ENCODE data around the gene RBPJL. TPM values are rescaled to one million over a fixed set of nuclear protein-coding genes. Genes with fewer than 3 reads are reported as not detected.

RBPJL gene, protein sequence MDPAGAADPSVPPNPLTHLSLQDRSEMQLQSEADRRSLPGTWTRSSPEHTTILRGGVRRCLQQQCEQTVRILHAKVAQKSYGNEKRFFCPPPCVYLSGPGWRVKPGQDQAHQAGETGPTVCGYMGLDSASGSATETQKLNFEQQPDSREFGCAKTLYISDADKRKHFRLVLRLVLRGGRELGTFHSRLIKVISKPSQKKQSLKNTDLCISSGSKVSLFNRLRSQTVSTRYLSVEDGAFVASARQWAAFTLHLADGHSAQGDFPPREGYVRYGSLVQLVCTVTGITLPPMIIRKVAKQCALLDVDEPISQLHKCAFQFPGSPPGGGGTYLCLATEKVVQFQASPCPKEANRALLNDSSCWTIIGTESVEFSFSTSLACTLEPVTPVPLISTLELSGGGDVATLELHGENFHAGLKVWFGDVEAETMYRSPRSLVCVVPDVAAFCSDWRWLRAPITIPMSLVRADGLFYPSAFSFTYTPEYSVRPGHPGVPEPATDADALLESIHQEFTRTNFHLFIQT
- total RNA-seq (2022; extraction: Qiagen RNA extraction; ENCODE audit: low read depth): not detected in 5 replicates

GRCh38 chr20:45306431-45306982, at the start of gene RBPJL:
Gene RBPJL, plus strand, starts transcription at chr20:45306840. Its CDS starts 83 bp downstream, at chr20:45306923.

DNA sequence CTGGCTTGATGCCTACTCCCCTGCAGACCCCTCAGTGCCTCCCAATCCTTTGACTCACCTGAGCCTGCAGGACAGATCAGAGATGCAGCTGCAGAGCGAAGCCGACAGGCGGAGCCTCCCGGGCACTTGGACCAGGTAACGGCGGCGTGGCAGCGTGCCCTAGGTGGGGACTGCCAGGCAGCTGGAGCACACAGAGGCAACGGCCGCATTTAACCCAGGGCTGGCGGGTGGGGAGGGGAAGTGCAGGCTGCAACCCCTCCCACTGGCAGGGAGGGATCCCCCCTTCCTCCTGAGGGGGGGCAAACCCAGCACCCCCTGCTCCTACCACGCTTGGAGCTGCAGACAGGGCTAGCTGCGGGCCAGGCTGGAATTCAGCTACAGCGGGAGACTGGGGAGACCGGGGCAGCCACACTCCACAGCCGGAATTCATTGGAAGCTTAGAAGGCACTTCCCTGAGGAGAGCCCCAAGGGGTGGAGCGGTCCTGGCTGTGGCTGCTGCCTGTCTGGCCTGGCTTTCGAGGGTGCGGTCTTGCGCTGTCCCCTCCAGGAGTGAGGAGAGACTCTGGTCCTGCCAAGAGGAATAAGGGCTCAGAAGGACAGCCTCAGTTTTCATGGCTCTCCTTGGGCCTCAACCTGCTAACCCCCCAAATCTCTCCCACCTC, 1.6 kb downstream of the RBPJL start, which contains the start of gene MATN4:
Gene MATN4 (minus strand): TSS at position 183 of the 662 bp plus-strand sequence. CDS start 2,717 bp downstream, outside the sequence.

DNA sequence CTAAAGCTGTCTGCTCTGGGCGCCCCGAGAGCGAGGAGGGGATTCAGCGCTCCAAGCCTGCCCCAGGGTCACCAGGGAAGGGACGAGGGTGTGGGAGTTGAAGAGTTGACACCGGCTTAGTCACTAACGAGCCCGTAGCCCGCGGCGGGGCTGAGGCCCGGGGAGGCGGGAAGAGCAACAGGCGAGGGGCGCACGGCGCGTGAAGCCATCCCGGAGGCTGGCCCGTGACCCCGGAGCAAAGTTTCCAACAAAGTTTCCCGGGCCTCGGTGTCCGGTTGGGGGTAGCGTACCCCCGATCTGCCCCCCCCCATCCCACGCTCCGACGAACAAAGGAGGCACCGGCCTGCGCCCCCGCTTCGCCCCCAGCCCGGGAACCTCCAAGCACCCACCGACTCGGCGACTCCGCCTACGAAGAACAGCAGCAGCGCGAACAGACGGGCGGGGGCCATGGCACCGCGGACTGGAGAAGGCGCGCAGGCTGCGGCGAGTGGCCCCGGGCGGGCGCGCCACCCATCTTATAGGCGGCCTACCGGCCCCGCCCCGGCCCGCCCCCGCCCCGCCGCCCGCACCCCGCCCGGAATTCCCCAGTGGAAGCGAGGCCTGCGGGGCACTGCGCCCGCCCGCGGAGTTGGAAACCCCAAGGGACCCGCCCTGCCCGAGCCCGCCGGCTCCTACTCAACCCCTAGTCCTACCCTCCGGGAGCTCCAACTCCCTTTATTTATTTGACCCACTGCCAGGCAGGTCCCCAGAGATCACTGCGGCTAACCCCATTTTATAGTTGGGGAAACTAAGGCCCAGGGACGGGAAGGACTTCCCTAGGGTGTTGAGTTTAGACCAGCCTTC, 41.5 kb downstream of the RBPJL start, which contains the start of gene SDC4:
Gene SDC4 (minus strand): TSS at position 489 of the 843 bp plus-strand sequence. CDS start 40 bp downstream, at position 449.

DNA sequence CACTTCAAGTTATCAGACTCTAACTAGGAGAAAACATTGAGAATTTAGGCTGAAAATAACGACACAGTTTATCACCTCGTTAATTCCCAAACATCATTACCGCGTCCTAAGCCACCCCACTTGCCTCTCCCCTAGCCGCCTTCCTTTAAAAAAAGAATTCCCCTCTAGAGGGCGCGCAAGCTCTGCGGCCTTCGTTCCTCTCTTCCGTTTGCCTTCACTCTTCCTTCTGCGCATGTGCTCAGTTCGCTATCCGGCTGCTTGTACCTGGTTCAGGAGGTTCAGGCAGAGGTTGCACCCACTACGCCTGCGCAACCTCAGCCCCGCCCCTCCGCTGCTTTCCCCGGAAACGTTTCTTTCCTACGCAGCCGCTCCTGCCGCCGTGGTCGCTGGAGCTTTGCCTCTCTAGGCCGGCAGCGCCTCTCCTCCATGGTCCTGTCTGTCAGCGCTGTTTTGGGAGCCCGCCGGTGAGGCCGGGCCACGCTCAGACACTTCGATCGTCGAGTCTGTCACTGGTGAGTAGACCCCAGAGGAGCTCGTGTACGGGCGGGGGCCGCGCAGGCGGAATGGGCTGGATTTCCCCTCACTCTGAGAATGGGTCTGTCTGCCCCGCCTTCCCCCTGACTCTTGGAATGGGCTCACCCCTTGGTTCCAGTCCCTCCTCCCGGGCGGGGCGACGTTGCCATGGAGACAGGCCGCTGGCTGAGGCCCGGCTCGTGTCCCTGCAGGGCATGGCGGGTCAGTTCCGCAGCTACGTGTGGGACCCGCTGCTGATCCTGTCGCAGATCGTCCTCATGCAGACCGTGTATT, 56.4 kb downstream of the RBPJL start, which contains the start of gene SYS1:
Gene SYS1 (plus strand): TSS at position 353 of the 807 bp plus-strand sequence. CDS start 376 bp downstream, at position 729.

Other genes starting within 250 kb of the RBPJL start
- gene KCNS1, start 205.7 kb upstream of the RBPJL start, total RNA-seq (2022; extraction: Qiagen RNA extraction; ENCODE audit: low read depth): not detected in 5 replicates
- gene WFDC5, start 191.7 kb upstream of the RBPJL start, total RNA-seq (2022; extraction: Qiagen RNA extraction; ENCODE audit: low read depth): not detected in 5 replicates
- gene WFDC12, start 182.4 kb upstream of the RBPJL start, total RNA-seq (2022; extraction: Qiagen RNA extraction; ENCODE audit: low read depth): not detected in 5 replicates
- gene PI3, start 131.9 kb upstream of the RBPJL start, total RNA-seq (2022; extraction: Qiagen RNA extraction; ENCODE audit: low read depth): 2.2 to 3.6 TPM (median 3.5 TPM) in 5 replicates
- not detected in 5 replicates for gene SEMG1, start 99.8 kb upstream of the RBPJL start, total RNA-seq (2022; extraction: Qiagen RNA extraction; ENCODE audit: low read depth)
- not detected in 5 replicates for gene SEMG2, start 85.5 kb upstream of the RBPJL start, total RNA-seq (2022; extraction: Qiagen RNA extraction; ENCODE audit: low read depth)
- 8.9 to 16.3 TPM (median 11.7 TPM) in 5 replicates for gene SLPI, start 52.3 kb upstream of the RBPJL start, total RNA-seq (2022; extraction: Qiagen RNA extraction; ENCODE audit: low read depth)
- 0.06 to 0.14 TPM (median 0.12 TPM) in 4 of 5 replicates, not detected in the other for gene MATN4, start 1.5 kb downstream of the RBPJL start, total RNA-seq (2022; extraction: Qiagen RNA extraction; ENCODE audit: low read depth)
- 119 to 141 TPM (median 134 TPM) in 5 replicates for gene SDC4, start 41.6 kb downstream of the RBPJL start, total RNA-seq (2022; extraction: Qiagen RNA extraction; ENCODE audit: low read depth)
- gene SYS1, start 56.3 kb downstream of the RBPJL start, total RNA-seq (2022; extraction: Qiagen RNA extraction; ENCODE audit: low read depth): 29.1 to 31.6 TPM (median 30.4 TPM) in 5 replicates
- not detected in 5 replicates for gene TP53TG5, start 71.5 kb downstream of the RBPJL start, total RNA-seq (2022; extraction: Qiagen RNA extraction; ENCODE audit: low read depth)
- gene DBNDD2, start 101.4 kb downstream of the RBPJL start, total RNA-seq (2022; extraction: Qiagen RNA extraction; ENCODE audit: low read depth): 23.3 to 31.4 TPM (median 26.8 TPM) in 5 replicates
- gene PIGT, start 109.3 kb downstream of the RBPJL start, total RNA-seq (2022; extraction: Qiagen RNA extraction; ENCODE audit: low read depth): 86.2 to 103 TPM (median 99.3 TPM) in 5 replicates
- gene WFDC2, start 162.9 kb downstream of the RBPJL start, total RNA-seq (2022; extraction: Qiagen RNA extraction; ENCODE audit: low read depth): not detected in 5 replicates
- gene SPINT3, start 208.8 kb downstream of the RBPJL start, total RNA-seq (2022; extraction: Qiagen RNA extraction; ENCODE audit: low read depth): not detected in 5 replicates
- gene WFDC6, start 232.6 kb downstream of the RBPJL start, total RNA-seq (2022; extraction: Qiagen RNA extraction; ENCODE audit: low read depth): not detected in 5 replicates
- gene EPPIN, start 240.6 kb downstream of the RBPJL start, total RNA-seq (2022; extraction: Qiagen RNA extraction; ENCODE audit: low read depth): not detected in 5 replicates

Data from A549 treated with RU486 at 1 μM for 4 hours (cell line).